ENCODE measurements around the gene CRHR2.
"Not testable (repeated sequence)": the region's sequence is repeated elsewhere in the genome, so short reads cannot be mapped to it uniquely, and the experiment has no call there.

The CRHR2 gene

DNA sequence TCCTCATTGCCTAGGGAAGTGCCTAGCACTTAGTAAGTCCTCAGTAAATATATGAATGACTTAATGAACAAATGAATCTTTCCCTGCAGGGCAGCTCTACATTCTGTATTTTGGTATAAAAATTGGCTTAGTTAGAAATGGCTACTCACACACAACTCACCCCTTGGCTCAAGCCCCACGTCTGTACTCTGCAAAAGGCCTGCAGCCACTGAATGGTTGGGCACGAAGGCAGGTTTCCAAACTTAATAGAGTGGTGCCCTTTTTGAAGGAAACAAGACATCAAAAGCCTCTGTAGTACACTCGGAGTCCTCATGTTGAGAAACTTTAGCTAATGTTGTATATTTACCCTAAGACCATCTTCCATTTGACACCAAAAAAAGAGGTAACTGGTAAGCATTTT is 36.6 kb downstream of the CRHR2 start:
- Histone ChIP-seq H3K79me2 (ENCODE audit: insufficient read depth, low read length) (no peaks in the 10 kb centered on the region), H2AFZ (ENCODE audit: low read length) (no peak overlapping the region), H3K9ac (ENCODE audit: low read length) (no peak overlapping the region), H3F3A (ENCODE audit: insufficient read depth, low read length) (no peaks in the 10 kb centered on the region), H3K27ac (ENCODE audit: low read depth, low read length, poor library complexity, severe bottlenecking) (no peak overlapping the region), H3K36me3 (ENCODE audit: insufficient read depth, low read length) (peaks cover 18% of the 10 kb centered on the region; the same call in 1 of the 2 replicates), H3K9me2 (ENCODE audit: low read depth, low read length) (no peaks in the 10 kb centered on the region), H3K4me2 (ENCODE audit: low read length) (no peak overlapping the region), H3K27me3 (ENCODE audit: insufficient read depth, low read length) (no peaks in the 10 kb centered on the region), H3K9me3 (ENCODE audit: low read length) (no peaks in the 10 kb centered on the region), H3K4me3 (ENCODE audit: low read depth, low read length, poor library complexity, severe bottlenecking) (no peak overlapping the region), H4K20me1 (ENCODE audit: insufficient read depth, low read length) (no peaks in the 10 kb centered on the region), H3K4me1 (ENCODE audit: insufficient read depth, low read length, severe bottlenecking) (no peaks in the 10 kb centered on the region)
- TF ChIP-seq EZH2 (IDR thresholded peaks at IDR 0.05; ENCODE audit: borderline replicate concordance, low read length), result no peak
- TF ChIP-seq, protein P1, sequence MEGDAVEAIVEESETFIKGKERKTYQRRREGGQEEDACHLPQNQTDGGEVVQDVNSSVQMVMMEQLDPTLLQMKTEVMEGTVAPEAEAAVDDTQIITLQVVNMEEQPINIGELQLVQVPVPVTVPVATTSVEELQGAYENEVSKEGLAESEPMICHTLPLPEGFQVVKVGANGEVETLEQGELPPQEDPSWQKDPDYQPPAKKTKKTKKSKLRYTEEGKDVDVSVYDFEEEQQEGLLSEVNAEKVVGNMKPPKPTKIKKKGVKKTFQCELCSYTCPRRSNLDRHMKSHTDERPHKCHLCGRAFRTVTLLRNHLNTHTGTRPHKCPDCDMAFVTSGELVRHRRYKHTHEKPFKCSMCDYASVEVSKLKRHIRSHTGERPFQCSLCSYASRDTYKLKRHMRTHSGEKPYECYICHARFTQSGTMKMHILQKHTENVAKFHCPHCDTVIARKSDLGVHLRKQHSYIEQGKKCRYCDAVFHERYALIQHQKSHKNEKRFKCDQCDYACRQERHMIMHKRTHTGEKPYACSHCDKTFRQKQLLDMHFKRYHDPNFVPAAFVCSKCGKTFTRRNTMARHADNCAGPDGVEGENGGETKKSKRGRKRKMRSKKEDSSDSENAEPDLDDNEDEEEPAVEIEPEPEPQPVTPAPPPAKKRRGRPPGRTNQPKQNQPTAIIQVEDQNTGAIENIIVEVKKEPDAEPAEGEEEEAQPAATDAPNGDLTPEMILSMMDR (IDR thresholded peaks at IDR 0.05; ENCODE audit: low read length), result no peak

DNA sequence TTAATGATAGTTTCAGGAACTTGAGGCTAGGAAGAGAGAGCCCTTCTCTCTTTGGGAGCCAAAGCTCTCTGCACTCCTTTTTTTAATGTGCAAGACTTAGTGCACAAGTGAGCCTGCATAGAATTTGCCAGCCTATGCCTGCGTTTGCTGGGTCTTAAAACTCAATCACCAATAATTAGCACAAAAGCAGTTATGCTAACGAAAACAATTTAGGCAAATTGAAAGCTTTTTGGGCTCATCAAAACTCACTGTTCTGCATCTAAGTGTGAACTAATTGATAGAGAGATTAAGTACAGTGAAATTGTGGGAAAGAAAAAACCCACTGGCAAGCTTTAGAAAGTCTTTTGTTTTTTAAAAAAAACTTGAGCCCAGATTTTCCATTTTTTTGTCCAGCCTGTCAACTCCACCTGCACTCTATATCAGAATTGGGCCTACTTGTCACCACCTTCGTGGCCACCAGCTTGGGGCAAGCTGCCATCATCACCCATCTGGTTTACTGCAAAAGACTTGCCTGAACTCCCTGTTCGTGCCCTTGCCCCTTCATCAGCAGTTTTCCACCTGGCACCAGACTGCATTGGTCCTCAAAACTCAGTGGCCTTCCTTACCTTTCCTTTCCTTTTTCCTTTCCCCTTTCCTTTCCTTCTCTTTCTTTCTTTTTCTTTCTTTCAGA is 37.8 kb downstream of the CRHR2 start:
- no peaks in the 10 kb centered on the region for H3K79me2 ChIP-seq (ENCODE audit: insufficient read depth, low read length)
- H3K9me2 ChIP-seq (ENCODE audit: low read depth, low read length), result no peaks in the 10 kb centered on the region
- no peaks in the 10 kb centered on the region for H3F3A ChIP-seq (ENCODE audit: insufficient read depth, low read length)
- H3K9me3 ChIP-seq (ENCODE audit: low read length), result no peaks in the 10 kb centered on the region
- no peak overlapping the region for H3K4me3 ChIP-seq (ENCODE audit: low read depth, low read length, poor library complexity, severe bottlenecking)
- H3K9ac ChIP-seq (ENCODE audit: low read length), result no peak overlapping the region
- H3K4me2 ChIP-seq (ENCODE audit: low read length), result no peak overlapping the region
- H2AFZ ChIP-seq (ENCODE audit: low read length), result no peak overlapping the region
- no peaks in the 10 kb centered on the region for H4K20me1 ChIP-seq (ENCODE audit: insufficient read depth, low read length)
- no peaks in the 10 kb centered on the region for H3K27me3 ChIP-seq (ENCODE audit: insufficient read depth, low read length)
- peaks cover 18% of the 10 kb centered on the region; the same call in 1 of the 2 replicates for H3K36me3 ChIP-seq (ENCODE audit: insufficient read depth, low read length)
- TF ChIP-seq EZH2 (IDR thresholded peaks at IDR 0.05; ENCODE audit: borderline replicate concordance, low read length), result no peak
- TF ChIP-seq, protein P1 (IDR thresholded peaks at IDR 0.05; ENCODE audit: low read length), result no peak
- no peaks in the 10 kb centered on the region for H3K4me1 ChIP-seq (ENCODE audit: insufficient read depth, low read length, severe bottlenecking)
- no peak overlapping the region for H3K27ac ChIP-seq (ENCODE audit: low read depth, low read length, poor library complexity, severe bottlenecking)

DNA sequence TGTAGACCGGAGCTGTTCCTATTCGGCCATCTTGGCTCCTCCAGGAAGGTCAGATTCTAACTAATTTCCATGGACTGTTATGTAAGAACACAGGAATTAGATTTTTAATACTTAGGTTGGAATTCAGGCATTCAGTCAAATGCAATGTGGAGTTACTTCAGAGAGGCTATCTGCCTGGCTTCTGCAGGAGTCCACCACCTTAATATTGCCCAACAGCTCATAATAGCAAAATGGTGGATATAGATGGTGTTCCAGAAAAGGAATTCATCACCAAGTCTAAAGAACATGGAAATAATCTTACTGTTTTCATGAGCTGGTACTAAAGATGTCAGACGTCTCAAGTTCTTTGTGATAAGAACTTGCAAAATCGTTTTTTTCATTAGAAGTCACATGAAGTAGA is 39.5 kb downstream of the CRHR2 start:
- Histone ChIP-seq H3F3A (ENCODE audit: insufficient read depth, low read length) (no peaks in the 10 kb centered on the region), H3K9me3 (ENCODE audit: low read length) (no peaks in the 10 kb centered on the region), H3K4me3 (ENCODE audit: low read depth, low read length, poor library complexity, severe bottlenecking) (no peak overlapping the region), H2AFZ (ENCODE audit: low read length) (no peak overlapping the region), H3K4me1 (ENCODE audit: insufficient read depth, low read length, severe bottlenecking) (no peaks in the 10 kb centered on the region), H3K4me2 (ENCODE audit: low read length) (no peak overlapping the region), H3K9ac (ENCODE audit: low read length) (no peak overlapping the region), H4K20me1 (ENCODE audit: insufficient read depth, low read length) (no peaks in the 10 kb centered on the region), H3K79me2 (ENCODE audit: insufficient read depth, low read length) (no peaks in the 10 kb centered on the region), H3K27me3 (ENCODE audit: insufficient read depth, low read length) (no peaks in the 10 kb centered on the region), H3K9me2 (ENCODE audit: low read depth, low read length) (no peaks in the 10 kb centered on the region), H3K27ac (ENCODE audit: low read depth, low read length, poor library complexity, severe bottlenecking) (no peak overlapping the region), H3K36me3 (ENCODE audit: insufficient read depth, low read length) (peaks cover 18% of the 10 kb centered on the region; the same call in 1 of the 2 replicates)
- TF ChIP-seq, protein P1 (IDR thresholded peaks at IDR 0.05; ENCODE audit: low read length), result no peak
- no peak for TF ChIP-seq EZH2 (IDR thresholded peaks at IDR 0.05; ENCODE audit: borderline replicate concordance, low read length)

DNA sequence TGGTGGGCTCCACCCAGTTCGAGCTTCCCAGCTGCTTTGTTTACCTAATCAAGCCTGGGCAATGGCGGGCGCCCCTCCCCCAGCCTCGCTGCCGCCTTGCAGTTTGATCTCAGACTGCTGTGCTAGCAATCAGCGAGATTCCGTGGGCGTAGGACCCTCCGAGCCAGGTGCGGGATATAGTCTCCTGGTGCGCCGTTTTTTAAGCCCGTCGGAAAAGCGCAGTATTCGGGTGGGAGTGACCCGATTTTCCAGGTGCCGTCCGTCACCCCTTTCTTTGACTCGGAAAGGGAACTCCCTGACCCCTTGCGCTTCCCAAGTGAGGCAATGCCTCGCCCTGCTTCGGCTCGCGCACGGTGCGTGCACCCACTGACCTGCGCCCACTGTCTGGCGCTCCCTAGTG is 39.9 kb downstream of the CRHR2 start:
- H3K9ac ChIP-seq (ENCODE audit: low read length); H3K4me2 ChIP-seq (ENCODE audit: low read length); H3K4me3 ChIP-seq (ENCODE audit: low read depth, low read length, poor library complexity, severe bottlenecking): not testable (repeated sequence)

More for the DNA sequence above, 39.9 kb downstream of the CRHR2 start:
- not testable (repeated sequence) for H3F3A ChIP-seq (ENCODE audit: insufficient read depth, low read length); H3K27me3 ChIP-seq (ENCODE audit: insufficient read depth, low read length); H4K20me1 ChIP-seq (ENCODE audit: insufficient read depth, low read length); H3K9me3 ChIP-seq (ENCODE audit: low read length); H2AFZ ChIP-seq (ENCODE audit: low read length); H3K4me1 ChIP-seq (ENCODE audit: insufficient read depth, low read length, severe bottlenecking); H3K27ac ChIP-seq (ENCODE audit: low read depth, low read length, poor library complexity, severe bottlenecking); H3K79me2 ChIP-seq (ENCODE audit: insufficient read depth, low read length); H3K9me2 ChIP-seq (ENCODE audit: low read depth, low read length)
- H3K36me3 ChIP-seq (ENCODE audit: insufficient read depth, low read length), result peaks cover 18% of the 10 kb centered on the region; the same call in 1 of the 2 replicates
